Activated T-helper 17 cell treated with anti-CD3 and anti-CD28 coated beads, Interleukin-2, amount 50 U/mL, for 72 hours (primary cell): Measurements from ENCODE around the gene ZNF740. TPM values are rescaled to one million over a fixed set of nuclear protein-coding genes. Genes with fewer than 3 reads are reported as not detected.
"Not testable (repeated sequence)": the region's sequence is repeated elsewhere in the genome, so short reads cannot be mapped to it uniquely, and the experiment has no call there.

ENCODE experiments used
- ATAC-seq: fragments of 150-1000 bp; cut with Tn5 transposase; replicated peaks from 2 replicates; pipeline ENCODE4 v1.10.0; 2021; ENCODE audit warnings: mild to moderate bottlenecking, moderate library complexity
- H3K27ac Mint-ChIP-seq: one replicate; pipeline ENCODE4 v1.8.0; 2022; ENCODE audit warnings: mixed read lengths
- H3K27me3 Mint-ChIP-seq: one replicate; pipeline ENCODE4 v1.8.0; 2022; ENCODE audit warnings: mixed read lengths
- H3K36me3 Mint-ChIP-seq: one replicate; pipeline ENCODE4 v1.8.0; 2022; ENCODE audit warnings: low read depth, mild to moderate bottlenecking, mixed read lengths
- H3K4me1 Mint-ChIP-seq: one replicate; pipeline ENCODE4 v1.8.0; 2022; ENCODE audit warnings: mixed read lengths
- H3K4me3 Mint-ChIP-seq: one replicate; pipeline ENCODE4 v1.8.0; 2022; ENCODE audit warnings: mild to moderate bottlenecking, mixed read lengths
- H3K9me3 Mint-ChIP-seq: one replicate; pipeline ENCODE4 v1.8.0; 2022; ENCODE audit warnings: mixed read lengths
- total RNA-seq, 2 donors: library from RNA; stranded (reverse); gene quantifications; one replicate each; pipeline ENCODE4 v1.2.3, GENCODE V29; 2022

Gene ZNF740
- 10 to 100 TPM; 41.8 to 42.3 TPM for total RNA-seq

GRCh38 chr12:53180220-53180930 is at the start of gene ZNF740, which contains the start of gene CSAD:
TSS of gene ZNF740 (plus strand) at chr12:53180722. CDS start at chr12:53181984, 1,262 bp downstream.
TSS of gene CSAD (minus strand) at chr12:53180925. CDS start at chr12:53173470, 7,455 bp downstream.
- H3K27me3 Mint-ChIP-seq = no peaks in the 10 kb centered on the region
- H3K9me3 Mint-ChIP-seq = no peaks in the 10 kb centered on the region
- H3K36me3 Mint-ChIP-seq = peaks cover 48% of the 10 kb centered on the region
- peak within 1 kb of the TSS; percentile 95 for H3K4me3 Mint-ChIP-seq
- H3K27ac Mint-ChIP-seq = peak within 1 kb of the TSS; percentile 89
- peak; percentile 98 for ATAC-seq
- peaks cover 36% of the 10 kb centered on the region for H3K4me1 Mint-ChIP-seq

GRCh38 chr12:53131844-53132243 is 48.7 kb upstream of the ZNF740 start:
- no peaks in the 10 kb centered on the region for H3K9me3 Mint-ChIP-seq
- H3K4me1 Mint-ChIP-seq = peaks cover 5% of the 10 kb centered on the region
- no peaks in the 10 kb centered on the region for H3K27me3 Mint-ChIP-seq
- H3K4me3 Mint-ChIP-seq = no peak overlapping the region
- no peak for ATAC-seq
- H3K27ac Mint-ChIP-seq = no peak overlapping the region
- no peaks in the 10 kb centered on the region for H3K36me3 Mint-ChIP-seq

- no peak for ATAC-seq
- no peaks in the 10 kb centered on the region for H3K4me1 Mint-ChIP-seq
- peaks cover 4% of the 10 kb centered on the region for H3K9me3 Mint-ChIP-seq
- no peaks in the 10 kb centered on the region for H3K27me3 Mint-ChIP-seq
- no peaks in the 10 kb centered on the region for H3K36me3 Mint-ChIP-seq
- H3K27ac Mint-ChIP-seq = no peak overlapping the region
- H3K4me3 Mint-ChIP-seq = no peak overlapping the region
These were observed 46.8 kb upstream of the ZNF740 start for GRCh38 chr12:53133722-53134121.

GRCh38 chr12:53143355-53143754 is 37.2 kb upstream of the ZNF740 start:
- no peaks in the 10 kb centered on the region for H3K9me3 Mint-ChIP-seq
- ATAC-seq = no peak
- no peak overlapping the region for H3K4me3 Mint-ChIP-seq
- H3K27ac Mint-ChIP-seq = no peak overlapping the region
- no peaks in the 10 kb centered on the region for H3K36me3 Mint-ChIP-seq
- no peaks in the 10 kb centered on the region for H3K4me1 Mint-ChIP-seq
- H3K27me3 Mint-ChIP-seq = no peaks in the 10 kb centered on the region

- no peak for ATAC-seq
- no peaks in the 10 kb centered on the region for H3K27me3 Mint-ChIP-seq
- no peak overlapping the region for H3K4me3 Mint-ChIP-seq
- H3K36me3 Mint-ChIP-seq = no peaks in the 10 kb centered on the region
- H3K9me3 Mint-ChIP-seq = no peaks in the 10 kb centered on the region
- H3K27ac Mint-ChIP-seq = no peak overlapping the region
- no peaks in the 10 kb centered on the region for H3K4me1 Mint-ChIP-seq
These were observed 34.9 kb upstream of the ZNF740 start for GRCh38 chr12:53145383-53146260.

GRCh38 chr12:53147181-53147580 is 33.3 kb upstream of the ZNF740 start:
- Mint-ChIP-seq H3K4me1 (no peaks in the 10 kb centered on the region), H3K9me3 (no peaks in the 10 kb centered on the region), H3K27me3 (no peaks in the 10 kb centered on the region), H3K4me3 (no peak overlapping the region), H3K36me3 (no peaks in the 10 kb centered on the region), H3K27ac (no peak overlapping the region)
- ATAC-seq = no peak

- H3K4me3 Mint-ChIP-seq = no peak overlapping the region
- no peaks in the 10 kb centered on the region for H3K36me3 Mint-ChIP-seq
- no peaks in the 10 kb centered on the region for H3K4me1 Mint-ChIP-seq
- H3K9me3 Mint-ChIP-seq = no peaks in the 10 kb centered on the region
- H3K27ac Mint-ChIP-seq = no peak overlapping the region
- H3K27me3 Mint-ChIP-seq = no peaks in the 10 kb centered on the region
- ATAC-seq = no peak
These were observed 32.9 kb upstream of the ZNF740 start for GRCh38 chr12:53147653-53148052.

- no peak overlapping the region for H3K27ac Mint-ChIP-seq
- no peaks in the 10 kb centered on the region for H3K27me3 Mint-ChIP-seq
- H3K36me3 Mint-ChIP-seq = no peaks in the 10 kb centered on the region
- H3K9me3 Mint-ChIP-seq = no peaks in the 10 kb centered on the region
- ATAC-seq = no peak
- H3K4me1 Mint-ChIP-seq = no peaks in the 10 kb centered on the region
- no peak overlapping the region for H3K4me3 Mint-ChIP-seq
These were observed 29.5 kb upstream of the ZNF740 start for GRCh38 chr12:53151039-53151438.

GRCh38 chr12:53152390-53152789 is 28.1 kb upstream of the ZNF740 start:
- no peaks in the 10 kb centered on the region for H3K4me1 Mint-ChIP-seq
- no peak overlapping the region for H3K27ac Mint-ChIP-seq
- no peaks in the 10 kb centered on the region for H3K9me3 Mint-ChIP-seq
- H3K27me3 Mint-ChIP-seq = no peaks in the 10 kb centered on the region
- H3K36me3 Mint-ChIP-seq = no peaks in the 10 kb centered on the region
- H3K4me3 Mint-ChIP-seq = no peak overlapping the region
- ATAC-seq = no peak

GRCh38 chr12:53159195-53159839 is 21.2 kb upstream of the ZNF740 start:
- Mint-ChIP-seq H3K4me3 (peak overlapping the region; percentile 25), H3K36me3 (no peaks in the 10 kb centered on the region), H3K27ac (peak overlapping the region; percentile 29), H3K9me3 (no peaks in the 10 kb centered on the region), H3K4me1 (peaks cover 10% of the 10 kb centered on the region), H3K27me3 (no peaks in the 10 kb centered on the region)
- peak; percentile 100 for ATAC-seq

GRCh38 chr12:53160000-53160399 is 20.5 kb upstream of the ZNF740 start:
- no peaks in the 10 kb centered on the region for H3K36me3 Mint-ChIP-seq
- ATAC-seq = no peak
- H3K4me3 Mint-ChIP-seq = no peak overlapping the region
- peaks cover 10% of the 10 kb centered on the region for H3K4me1 Mint-ChIP-seq
- H3K27ac Mint-ChIP-seq = no peak overlapping the region
- no peaks in the 10 kb centered on the region for H3K9me3 Mint-ChIP-seq
- H3K27me3 Mint-ChIP-seq = no peaks in the 10 kb centered on the region

- Mint-ChIP-seq H3K27ac (no peak overlapping the region), H3K9me3 (no peaks in the 10 kb centered on the region), H3K4me3 (no peak overlapping the region)
These were observed 19.8 kb upstream of the ZNF740 start for GRCh38 chr12:53160673-53161072.

GRCh38 chr12:53161119-53161911 is 19.2 kb upstream of the ZNF740 start:
- Mint-ChIP-seq H3K27ac (no peak overlapping the region), H3K9me3 (no peaks in the 10 kb centered on the region), H3K27me3 (no peaks in the 10 kb centered on the region), H3K36me3 (no peaks in the 10 kb centered on the region), H3K4me3 (no peak overlapping the region), H3K4me1 (peaks cover 10% of the 10 kb centered on the region)
- no peak for ATAC-seq

More at GRCh38 chr12:53160673-53161072, 19.8 kb upstream of the ZNF740 start:
- H3K27me3 Mint-ChIP-seq = no peaks in the 10 kb centered on the region
- no peak for ATAC-seq
- peaks cover 10% of the 10 kb centered on the region for H3K4me1 Mint-ChIP-seq
- no peaks in the 10 kb centered on the region for H3K36me3 Mint-ChIP-seq

- not testable (repeated sequence) for H3K27me3 Mint-ChIP-seq, H3K27ac Mint-ChIP-seq, H3K4me1 Mint-ChIP-seq, ATAC-seq, H3K4me3 Mint-ChIP-seq, H3K9me3 Mint-ChIP-seq, H3K36me3 Mint-ChIP-seq
These were observed 17.5 kb upstream of the ZNF740 start for GRCh38 chr12:53163008-53163407.
